SK-N-MC (cell line): ENCODE results near the gene OXCT1.

ENCODE experiments used
- EZH2 ChIP-seq: fragments of 200-600 bp; sonication (generic); IDR thresholded peaks from one replicate; pipeline ENCODE4 v1.6.1; 2017; ENCODE audit warnings: antibody characterized with exemption
- FOXP2 ChIP-seq: optimal IDR thresholded peaks from 2 replicates; pipeline ENCODE3; 2011; ENCODE audit warnings: mild to moderate bottlenecking, moderate library complexity; ENCODE audit not compliant: insufficient read depth; ENCODE audit errors: extremely low read length, control extremely low read depth
- POLR2AphosphoS5 ChIP-seq: IDR thresholded peaks from 2 replicates; pipeline ENCODE4 v1.6.1; 2012; ENCODE audit warnings: mild to moderate bottlenecking, low read depth, low read length, borderline replicate concordance

DNA sequence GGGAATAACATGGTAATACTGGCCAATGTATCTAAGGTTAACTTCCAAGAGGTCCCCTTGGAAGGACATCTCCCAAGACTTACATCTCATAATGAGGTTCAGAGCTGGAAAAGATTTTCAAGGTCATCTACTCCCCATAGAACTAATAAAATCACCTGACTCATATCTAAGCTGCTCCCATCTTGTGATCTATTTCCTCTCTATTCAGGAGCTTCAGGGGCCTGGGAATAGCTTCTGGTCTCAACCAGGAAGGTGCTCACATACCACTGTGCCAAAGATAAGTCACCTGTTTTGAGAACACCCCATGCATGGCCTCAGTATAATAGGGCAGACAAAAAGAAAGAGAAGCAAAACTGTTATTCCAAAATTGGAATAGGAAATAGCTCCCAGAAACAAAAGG lies 74.2 kb downstream of the OXCT1 start:
- TF ChIP-seq EZH2 (no peak), POLR2AphosphoS5 (no peak), FOXP2 (no peak)
